ENCODE measurements around the gene FCSK.
"Not testable (repeated sequence)": the region's sequence is repeated elsewhere in the genome, so short reads cannot be mapped to it uniquely, and the experiment has no call there.

The FCSK gene

GRCh38 chr16:70454222-70455034 is at the start of gene FCSK:
Gene FCSK (plus strand): TSS chr16:70454595. CDS start chr16:70463191, 8,596 bp downstream.
- DNase-seq, result peak; percentile 49

GRCh38 chr16:70406104-70406503 is 48.3 kb upstream of the FCSK start:
- DNase-seq, result not testable (repeated sequence)

DNA sequence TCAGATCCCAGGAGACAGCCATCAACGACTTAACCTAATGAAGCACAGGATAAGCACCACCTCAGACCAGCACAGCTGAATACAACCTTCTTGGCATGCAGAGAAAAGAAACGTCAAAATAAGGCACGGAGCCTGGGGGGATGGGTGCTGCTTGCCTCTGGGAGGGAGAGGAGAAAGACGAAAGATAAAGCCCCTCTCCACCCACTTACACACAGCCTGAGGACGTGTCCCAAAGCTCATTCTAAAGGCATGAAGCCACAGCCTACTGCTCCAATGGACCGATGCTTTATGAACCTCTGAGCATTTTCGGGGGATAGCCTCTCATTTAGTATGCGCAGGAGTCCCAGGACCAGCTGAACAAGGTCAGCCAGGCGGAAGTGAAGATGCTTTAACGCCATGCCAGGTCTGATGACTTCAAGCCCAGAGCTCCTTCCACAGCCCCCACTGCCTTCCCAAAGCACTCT is 46.6 kb upstream of the FCSK start:
- DNase-seq, result no peak

DNA sequence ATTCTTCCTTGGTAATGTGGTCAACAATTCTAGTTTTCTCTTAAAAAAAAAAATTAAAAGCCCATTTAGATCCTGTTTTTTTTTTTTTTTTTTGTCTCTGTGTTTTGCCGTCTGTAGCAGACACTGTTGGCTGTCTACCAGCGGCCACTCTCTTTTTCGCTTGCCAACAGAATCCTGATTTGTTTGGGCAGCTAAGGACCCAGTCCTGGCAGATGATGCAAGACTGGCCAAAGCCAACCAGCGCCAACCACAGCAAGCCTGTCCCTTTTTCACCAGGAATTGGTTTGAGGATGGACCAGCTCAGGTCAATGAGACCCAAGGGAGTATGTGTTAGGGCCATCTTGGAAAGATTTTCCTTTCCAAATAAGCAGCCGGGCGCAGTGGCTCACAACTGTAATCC is 43.7 kb upstream of the FCSK start:
- no peak for DNase-seq

DNA sequence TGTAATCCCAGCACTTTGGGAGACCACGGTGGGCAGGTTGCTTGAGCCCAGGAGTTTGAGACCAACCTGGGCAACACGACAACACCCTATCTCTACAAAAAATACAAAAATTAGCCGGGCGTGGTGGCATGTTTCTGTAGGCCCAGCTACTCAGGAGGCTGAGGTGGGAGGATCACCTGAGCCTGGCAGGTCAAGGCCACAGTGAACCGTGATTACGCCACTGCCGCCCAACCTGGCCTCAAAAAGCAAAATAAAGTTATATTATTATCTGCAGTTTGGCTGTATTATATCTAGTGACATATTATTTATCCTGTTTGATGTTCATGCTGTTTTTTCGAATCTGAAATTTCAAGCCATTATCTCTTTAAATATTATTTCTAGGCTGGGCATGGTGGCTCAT is 42.0 kb upstream of the FCSK start:
- DNase-seq, result no peak

DNA sequence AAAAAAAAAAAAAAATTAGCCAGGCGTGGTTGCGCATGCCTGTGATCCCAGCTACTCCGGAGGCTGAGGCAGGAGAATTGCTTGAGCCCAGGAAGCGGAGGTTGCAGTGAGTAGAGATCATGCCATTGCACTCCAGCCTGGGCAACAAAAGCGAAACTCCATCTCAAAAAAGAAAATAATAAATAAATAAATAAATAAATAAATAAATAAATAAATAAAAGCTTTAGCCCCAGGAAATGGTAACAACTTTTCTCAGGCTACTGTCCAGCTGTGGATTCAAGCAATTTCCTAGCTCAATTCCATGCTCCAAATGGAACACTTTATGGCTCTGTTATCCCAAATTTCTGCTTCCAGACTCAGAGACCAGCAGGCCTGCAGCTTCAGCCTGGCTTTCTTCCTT is 40.8 kb upstream of the FCSK start:
- not testable (repeated sequence) for DNase-seq

GRCh38 chr16:70416748-70417616 is 37.4 kb upstream of the FCSK start:
- no peak for DNase-seq

GRCh38 chr16:70417661-70418060 is 36.7 kb upstream of the FCSK start:
- DNase-seq, result no peak

- no peak for DNase-seq
Measured at GRCh38 chr16:70418274-70418992, 36.0 kb upstream of the FCSK start.

DNA sequence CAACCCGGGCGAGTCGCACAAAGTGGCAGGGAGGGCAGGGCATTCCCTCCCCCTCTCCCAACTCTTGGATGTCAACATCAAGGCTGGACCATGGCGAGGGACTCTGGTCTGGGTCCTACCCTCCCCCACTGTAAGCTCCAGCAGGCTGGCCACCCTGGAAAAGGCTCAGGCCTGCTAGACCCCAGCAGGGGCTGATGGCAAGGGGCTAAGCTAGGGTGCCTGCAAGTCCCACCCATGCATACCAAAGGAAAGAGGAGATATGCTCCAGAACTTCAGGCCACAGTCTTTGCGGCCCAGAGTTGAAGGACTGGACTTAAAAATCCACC is 35.4 kb upstream of the FCSK start:
- no peak for DNase-seq

DNA sequence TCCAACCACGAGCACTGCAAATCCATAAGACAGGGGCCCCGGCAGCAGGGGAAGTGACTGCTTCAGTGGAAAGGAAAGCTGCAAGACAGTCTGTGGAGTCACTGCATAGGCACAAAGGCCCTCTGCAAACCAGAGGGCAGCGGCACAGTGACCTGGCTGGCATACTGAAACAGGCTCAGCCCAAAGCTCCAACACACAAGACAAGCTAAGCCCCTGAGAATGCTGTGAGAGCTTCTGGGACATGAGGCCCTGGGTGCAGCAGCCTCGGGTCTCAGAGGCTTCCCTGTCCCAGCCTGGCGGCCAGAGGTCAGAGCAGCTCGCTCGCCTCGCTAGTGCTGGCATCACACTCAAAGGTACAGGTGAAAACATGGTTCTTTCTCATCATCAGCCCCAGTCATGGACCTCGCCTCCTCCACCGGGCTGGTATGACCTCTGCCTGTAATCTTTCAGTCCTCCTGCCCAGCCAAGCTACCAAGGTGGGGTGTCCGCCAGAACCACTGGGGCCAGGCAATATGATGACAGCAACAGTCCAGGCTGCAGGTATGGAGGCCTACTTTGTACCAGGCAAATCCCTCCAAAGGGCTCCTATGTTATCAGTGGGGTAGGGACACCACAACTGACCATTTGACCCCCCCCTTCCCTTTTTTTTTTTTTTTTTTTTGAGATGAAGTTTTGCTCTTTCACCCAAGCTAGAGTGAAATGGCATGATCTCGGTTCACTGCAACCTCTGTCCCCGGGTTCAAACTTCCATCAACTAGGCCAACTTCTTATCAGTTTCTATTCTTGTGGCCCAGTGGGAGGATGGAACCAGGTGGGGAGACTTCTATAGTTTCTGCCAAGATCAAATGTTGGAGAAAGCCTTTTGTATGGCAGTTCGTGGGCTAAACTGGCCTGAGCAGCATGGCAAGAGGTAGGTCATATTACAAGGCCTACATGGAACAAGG is 34.7 kb upstream of the FCSK start:
- DNase-seq, result no peak

DNA sequence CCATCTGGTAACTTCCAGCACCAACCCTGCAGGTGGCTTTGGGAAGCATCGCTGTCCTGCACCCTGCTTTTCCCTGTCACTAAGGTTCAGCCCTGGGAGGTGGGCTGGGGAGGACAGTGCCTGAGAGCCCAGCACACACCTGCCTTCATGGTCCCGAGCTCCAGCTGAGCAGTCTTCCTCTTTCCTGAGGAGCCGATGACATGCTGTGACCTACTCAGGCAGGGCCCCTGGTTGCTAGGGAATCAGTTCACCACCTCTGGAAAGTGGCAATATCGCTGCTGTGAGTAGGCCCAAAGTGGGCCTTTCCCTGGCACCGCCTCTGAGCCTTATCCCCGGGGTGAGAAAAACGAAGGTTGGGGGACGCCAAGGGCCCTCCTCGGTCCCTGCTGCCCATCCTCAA is 33.4 kb upstream of the FCSK start:
- DNase-seq, result no peak

DNA sequence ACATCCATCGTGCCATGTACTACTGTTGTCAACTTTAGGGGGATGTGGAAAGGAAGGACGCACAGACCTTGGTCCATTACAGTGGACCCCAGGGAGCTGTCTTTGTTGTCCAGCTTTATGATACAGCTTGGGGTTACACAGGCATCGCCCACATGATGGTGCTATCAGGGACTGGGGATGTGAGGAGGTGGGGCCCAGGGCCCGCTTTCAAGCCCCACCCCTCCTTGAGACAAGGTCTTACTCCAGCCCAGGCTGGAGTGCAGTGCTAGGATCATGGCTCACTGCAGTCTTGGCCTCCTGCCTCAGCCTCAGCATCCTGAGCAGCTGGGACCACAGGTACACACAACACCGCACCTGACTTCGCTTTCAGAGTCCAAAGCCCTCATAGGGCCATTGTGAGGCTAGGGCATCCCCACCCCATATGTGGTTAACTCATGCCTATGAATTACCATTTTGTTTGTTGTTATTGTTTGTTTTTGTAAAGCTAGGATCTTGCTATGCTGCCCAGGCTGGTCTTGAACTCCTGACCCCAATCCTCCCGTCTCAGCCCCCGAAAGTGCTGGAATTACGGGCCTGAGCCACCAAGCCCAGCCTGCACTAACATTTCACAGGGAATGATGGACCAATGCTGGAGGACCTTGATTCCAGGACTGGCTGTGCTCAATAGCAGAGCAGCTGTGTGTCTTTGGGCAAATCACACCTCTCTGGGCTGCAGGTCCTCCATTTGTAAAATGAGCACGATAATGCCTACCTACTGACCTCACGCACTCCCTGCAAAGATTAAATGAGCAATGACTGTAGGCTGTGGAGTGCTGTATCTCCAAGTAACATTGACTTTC is 32.7 kb upstream of the FCSK start:
- no peak for DNase-seq

- DNase-seq, result no peak
Measured at GRCh38 chr16:70422543-70422942, 31.9 kb upstream of the FCSK start.

- DNase-seq, result no peak
Measured at GRCh38 chr16:70427786-70428177, 26.6 kb upstream of the FCSK start.

- DNase-seq, result no peak
Measured at GRCh38 chr16:70428178-70428998, 26.0 kb upstream of the FCSK start.

DNA sequence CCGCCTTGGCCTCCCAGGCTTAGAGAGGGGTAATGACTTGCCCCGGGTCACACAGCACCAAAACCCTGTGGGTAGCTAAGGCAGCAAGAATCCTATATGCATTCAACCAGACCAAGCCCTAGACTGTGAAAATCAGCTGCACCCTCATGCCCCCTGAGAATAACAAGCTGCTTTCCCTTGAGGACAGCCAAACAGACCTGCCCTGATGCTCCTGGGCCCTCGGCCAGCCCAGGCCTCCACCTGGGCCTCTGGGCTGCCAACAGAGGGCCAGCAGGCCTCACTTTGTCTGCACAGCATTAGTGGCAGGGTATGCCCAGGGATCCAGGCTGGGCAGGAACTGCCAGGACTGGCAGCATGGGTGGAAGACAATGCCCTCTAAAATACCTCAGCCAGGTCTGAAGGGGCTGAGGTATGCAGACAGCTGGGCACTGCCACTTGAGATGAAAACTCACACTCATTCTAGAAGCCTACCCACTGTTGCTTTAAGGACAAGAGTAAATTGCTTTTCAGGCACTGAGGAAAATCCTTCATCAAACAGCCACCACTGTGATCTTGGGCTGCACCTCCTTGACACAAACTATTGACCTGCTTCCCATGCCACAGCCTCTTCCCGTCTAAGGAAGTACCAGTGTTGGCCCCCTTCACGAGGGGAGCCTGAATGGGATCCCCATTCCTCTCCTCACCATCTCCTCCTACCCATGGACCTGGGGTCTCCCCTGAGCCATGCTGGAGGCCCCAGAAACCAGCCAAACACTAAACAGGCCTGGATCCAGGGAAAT is 24.3 kb upstream of the FCSK start:
- DNase-seq, result no peak

DNA sequence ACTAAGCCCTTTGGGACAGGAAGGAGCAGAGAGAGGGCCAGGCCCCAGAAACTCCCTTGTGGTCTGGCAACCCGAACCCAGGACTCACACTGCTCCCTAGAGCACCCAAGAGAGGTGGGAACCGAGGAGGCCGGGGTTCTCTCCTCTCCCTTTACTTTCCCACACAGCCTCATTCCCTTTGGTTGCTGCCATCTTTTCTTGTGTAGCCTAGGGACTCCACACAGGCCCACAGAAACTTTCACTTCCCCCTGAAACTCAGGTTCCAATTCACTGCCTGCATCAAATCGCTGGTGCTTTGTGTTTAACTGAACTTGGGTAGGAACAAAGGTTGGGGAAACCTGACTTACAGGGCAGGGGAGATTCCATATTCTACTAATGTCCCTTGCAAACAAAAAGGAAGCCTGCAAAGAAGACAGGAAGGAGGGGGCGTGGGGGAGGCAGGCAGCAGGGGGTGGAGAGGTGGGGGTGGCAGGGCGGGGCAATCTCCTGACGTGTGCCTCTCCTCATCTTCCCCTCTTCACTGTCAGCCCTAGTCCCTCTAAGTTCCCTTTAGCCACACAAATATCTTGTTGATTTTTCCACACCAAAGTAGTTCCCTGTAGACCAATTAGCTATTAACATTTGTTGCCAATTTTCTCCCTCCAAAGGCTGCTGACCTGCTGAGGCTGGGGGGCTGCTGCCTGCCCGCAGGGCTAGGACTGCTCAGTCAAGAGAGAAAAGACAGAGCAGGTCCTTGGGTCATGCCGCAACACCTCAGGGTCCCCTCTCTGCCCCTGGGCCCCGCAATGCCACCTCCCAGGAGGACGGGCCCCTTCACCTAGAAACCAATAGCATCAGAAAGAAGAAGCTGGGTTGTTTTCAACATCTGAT is 23.5 kb upstream of the FCSK start:
- peak; percentile 62 for DNase-seq

DNA sequence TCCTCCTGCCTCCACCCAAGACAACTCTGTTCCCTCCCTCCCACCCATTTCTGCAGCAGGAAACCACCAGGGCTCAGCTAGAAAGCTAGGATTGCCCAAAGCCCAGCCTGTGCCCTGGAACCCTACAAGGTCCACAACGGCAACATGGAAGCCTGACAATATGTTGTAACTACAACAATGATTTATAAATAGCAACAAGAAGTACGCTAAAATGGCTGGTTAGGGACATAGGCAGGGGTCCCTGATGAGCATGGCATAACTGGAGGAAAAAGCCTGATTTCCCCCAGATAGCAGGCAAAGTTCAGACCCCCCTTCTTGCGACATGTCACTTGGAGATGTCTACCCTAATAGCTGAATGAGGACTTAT is 22.1 kb upstream of the FCSK start:
- DNase-seq, result no peak
